IPS-18a (cell line): ENCODE results near the gene AKT1.
A peak's percentile ranks its signal among the peaks of the same experiment; 100 is the strongest.

Experiments used
- H3K27ac ChIP-seq: one replicate; pipeline ENCODE4 v1.5.1; 2013; ENCODE audit warnings: low read length
- H3K27me3 ChIP-seq: one replicate; pipeline ENCODE4 v1.6.1; 2013; ENCODE audit warnings: mild to moderate bottlenecking, low read length; ENCODE audit not compliant: control insufficient read depth, insufficient read depth
- H3K36me3 ChIP-seq: one replicate; pipeline ENCODE4 v1.6.1; 2013; ENCODE audit warnings: low read depth, low read length; ENCODE audit not compliant: control insufficient read depth
- H3K4me1 ChIP-seq: one replicate; pipeline ENCODE4 v1.6.1; 2013; ENCODE audit warnings: low read depth, low read length; ENCODE audit not compliant: control insufficient read depth
- H3K4me3 ChIP-seq: one replicate; pipeline ENCODE4 v1.5.1; 2013; ENCODE audit warnings: low read length
- H3K9ac ChIP-seq: one replicate; pipeline ENCODE4 v1.6.1; 2013; ENCODE audit warnings: mild to moderate bottlenecking, low read length, moderate library complexity
- H3K9me3 ChIP-seq: one replicate; pipeline ENCODE4 v1.6.1; 2013; ENCODE audit warnings: low read depth, low read length; ENCODE audit not compliant: control insufficient read depth

The AKT1 gene

DNA sequence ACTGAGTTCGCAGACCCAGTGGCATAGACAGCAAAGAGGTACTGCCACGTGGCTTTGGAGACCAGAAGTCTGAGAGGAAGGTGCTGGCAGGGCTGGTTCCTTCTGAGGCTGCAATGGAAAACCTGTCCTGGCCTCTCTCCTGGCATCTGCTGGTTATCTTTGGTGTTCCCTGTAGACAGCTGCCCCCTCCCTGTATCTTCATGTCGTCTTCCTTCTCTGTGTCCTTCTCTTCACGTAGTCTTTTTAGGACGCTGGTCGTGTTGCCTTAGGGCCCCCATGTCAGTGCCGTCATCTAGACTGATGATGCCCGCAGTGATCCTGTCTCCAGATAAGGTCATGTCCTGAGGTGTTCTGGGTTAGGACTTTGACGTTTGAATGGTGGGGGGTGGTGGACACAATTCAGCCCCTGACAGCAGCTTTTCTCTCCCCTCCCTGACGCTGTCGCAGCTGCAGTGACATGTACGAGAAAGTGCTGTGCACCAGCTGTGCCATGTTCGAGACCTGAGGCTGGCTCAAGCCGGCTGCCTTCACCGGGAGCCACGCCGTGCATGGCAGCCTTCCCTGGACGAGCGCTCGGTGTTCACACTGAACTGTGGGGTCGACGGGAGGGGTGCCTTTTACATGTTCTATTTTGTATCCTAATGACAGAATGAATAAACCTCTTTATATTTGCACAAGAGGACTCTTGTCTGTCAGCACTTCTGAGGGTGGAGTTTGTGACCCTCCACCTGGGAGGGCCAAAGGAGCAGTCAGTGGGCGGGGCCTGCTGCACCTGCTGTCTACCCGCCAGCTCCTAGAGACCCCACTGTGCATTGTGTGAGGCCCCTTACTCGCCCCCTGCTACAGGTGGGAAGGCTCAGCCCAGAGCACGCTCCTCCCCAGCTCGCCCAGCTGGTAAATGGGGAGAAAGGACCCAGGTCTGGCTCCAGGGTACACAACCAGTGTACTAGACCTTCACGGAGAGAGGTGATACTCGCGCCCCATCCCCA lies 36.3 kb downstream of the AKT1 start:
- Histone ChIP-seq H3K27ac (no peak overlapping the region), H3K4me1 (peaks cover under 1% of the 10 kb centered on the region), H3K27me3 (no peaks in the 10 kb centered on the region), H3K9me3 (no peaks in the 10 kb centered on the region), H3K36me3 (peaks cover 40% of the 10 kb centered on the region), H3K9ac (no peak overlapping the region), H3K4me3 (no peak overlapping the region)

DNA sequence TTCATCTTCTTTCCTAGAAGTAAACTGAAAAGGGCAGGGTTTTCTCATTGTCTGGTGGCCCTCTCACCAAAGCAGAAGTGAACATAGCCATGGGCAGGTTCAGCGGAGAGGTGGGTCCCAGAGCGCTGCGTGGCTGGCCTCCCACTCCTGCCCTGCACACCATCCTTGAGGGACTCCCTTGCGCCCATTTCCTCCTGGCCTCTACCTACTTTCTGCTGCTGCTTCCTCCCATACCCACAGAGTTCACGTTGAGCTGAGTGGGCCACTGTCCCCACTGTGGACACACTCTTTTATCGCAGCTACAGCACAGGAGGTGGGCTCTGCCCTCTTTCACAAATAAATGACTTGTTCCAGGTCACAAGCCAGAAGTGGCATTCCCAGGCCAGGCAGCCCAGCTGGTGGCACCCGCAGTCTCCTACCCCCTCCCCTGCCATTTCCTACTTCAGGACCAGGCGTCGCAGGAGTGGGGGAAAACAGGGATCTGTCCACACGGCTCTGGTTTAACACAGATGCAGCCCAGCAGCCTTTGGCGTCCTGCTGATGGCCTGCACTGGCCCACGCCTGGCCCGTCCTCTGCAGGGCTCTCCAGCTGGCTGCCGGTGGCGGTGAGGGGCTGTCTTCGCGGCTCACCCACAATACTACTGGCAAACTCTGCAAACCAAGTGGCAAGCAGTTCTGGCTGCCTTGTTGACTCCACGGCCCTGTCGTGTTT lies 37.7 kb downstream of the AKT1 start:
- Histone ChIP-seq H3K9me3 (no peaks in the 10 kb centered on the region), H3K4me3 (no peak overlapping the region), H3K27ac (no peak overlapping the region), H3K36me3 (peaks cover 40% of the 10 kb centered on the region), H3K9ac (no peak overlapping the region), H3K27me3 (no peaks in the 10 kb centered on the region), H3K4me1 (peaks cover 5% of the 10 kb centered on the region)

DNA sequence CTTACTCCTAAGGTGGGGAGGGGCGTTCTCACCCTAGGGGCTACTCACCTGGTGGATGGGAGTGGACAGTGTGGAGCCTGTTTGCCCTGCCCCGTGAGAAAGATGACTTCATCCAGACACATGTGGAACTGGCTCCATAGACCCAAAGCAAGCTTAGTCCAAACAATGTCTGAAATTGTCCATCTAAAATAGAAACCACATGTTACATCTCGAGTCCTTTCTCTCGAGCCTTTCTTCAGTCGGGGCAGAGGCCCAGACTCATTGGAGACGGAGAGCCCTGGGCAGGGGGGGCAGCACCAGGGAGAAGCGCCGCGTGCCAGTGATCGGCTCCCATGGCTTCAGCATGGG lies 38.3 kb downstream of the AKT1 start:
- H3K4me1 ChIP-seq = peaks cover 5% of the 10 kb centered on the region
- no peak overlapping the region for H3K27ac ChIP-seq
- H3K9ac ChIP-seq = no peak overlapping the region
- H3K36me3 ChIP-seq = peaks cover 40% of the 10 kb centered on the region
- H3K9me3 ChIP-seq = no peaks in the 10 kb centered on the region
- no peak overlapping the region for H3K4me3 ChIP-seq
- no peaks in the 10 kb centered on the region for H3K27me3 ChIP-seq

- Histone ChIP-seq H3K27ac (no peak overlapping the region), H3K36me3 (peaks cover 40% of the 10 kb centered on the region), H3K9ac (no peak overlapping the region), H3K4me1 (peaks cover 5% of the 10 kb centered on the region), H3K9me3 (no peaks in the 10 kb centered on the region), H3K27me3 (no peaks in the 10 kb centered on the region), H3K4me3 (no peak overlapping the region)
These were observed 38.9 kb downstream of the AKT1 start for GRCh38 chr14:104756477-104757237.

- no peaks in the 10 kb centered on the region for H3K27me3 ChIP-seq
- H3K9me3 ChIP-seq = no peaks in the 10 kb centered on the region
- peaks cover 5% of the 10 kb centered on the region for H3K4me1 ChIP-seq
- H3K27ac ChIP-seq = no peak overlapping the region
- H3K36me3 ChIP-seq = peaks cover 40% of the 10 kb centered on the region
- H3K9ac ChIP-seq = no peak overlapping the region
- H3K4me3 ChIP-seq = no peak overlapping the region
These were observed 39.9 kb downstream of the AKT1 start for GRCh38 chr14:104755621-104756020.

DNA sequence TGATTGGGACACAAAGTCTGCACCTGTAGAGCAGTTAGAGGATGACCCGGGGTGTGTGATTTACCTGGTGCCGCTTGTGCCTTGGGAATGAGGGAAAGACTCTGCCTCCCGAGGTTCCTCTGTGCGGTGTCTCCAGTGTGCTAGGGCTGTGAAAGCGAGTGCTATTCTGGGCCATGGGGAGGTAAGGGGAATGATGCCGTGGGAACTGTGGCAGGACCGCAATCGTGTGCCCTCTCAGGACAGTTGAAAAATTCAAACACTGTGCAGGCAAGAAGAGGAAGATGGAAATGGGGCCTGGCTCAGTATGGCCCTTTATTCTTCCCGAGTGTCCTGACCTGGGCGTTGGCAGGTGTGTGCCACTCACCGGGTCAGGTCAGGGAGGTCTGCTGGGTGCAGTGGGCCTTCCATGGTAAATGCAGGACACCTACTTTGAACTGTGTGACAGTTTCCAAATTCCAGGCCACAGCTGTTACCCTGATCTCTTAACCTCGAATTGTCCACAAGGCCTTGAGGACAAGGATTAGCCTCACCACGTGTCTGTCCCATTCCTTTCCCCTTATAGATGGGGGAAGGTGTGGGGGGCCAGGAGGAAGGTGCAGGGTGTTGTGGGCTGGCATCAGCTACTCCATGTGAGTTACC lies 41.2 kb downstream of the AKT1 start:
- Histone ChIP-seq H3K27me3 (no peaks in the 10 kb centered on the region), H3K9ac (peak overlapping the region; percentile 75), H3K4me3 (peak overlapping the region; percentile 89), H3K36me3 (peaks cover 34% of the 10 kb centered on the region), H3K4me1 (peaks cover 5% of the 10 kb centered on the region), H3K27ac (no peak overlapping the region), H3K9me3 (no peaks in the 10 kb centered on the region)

DNA sequence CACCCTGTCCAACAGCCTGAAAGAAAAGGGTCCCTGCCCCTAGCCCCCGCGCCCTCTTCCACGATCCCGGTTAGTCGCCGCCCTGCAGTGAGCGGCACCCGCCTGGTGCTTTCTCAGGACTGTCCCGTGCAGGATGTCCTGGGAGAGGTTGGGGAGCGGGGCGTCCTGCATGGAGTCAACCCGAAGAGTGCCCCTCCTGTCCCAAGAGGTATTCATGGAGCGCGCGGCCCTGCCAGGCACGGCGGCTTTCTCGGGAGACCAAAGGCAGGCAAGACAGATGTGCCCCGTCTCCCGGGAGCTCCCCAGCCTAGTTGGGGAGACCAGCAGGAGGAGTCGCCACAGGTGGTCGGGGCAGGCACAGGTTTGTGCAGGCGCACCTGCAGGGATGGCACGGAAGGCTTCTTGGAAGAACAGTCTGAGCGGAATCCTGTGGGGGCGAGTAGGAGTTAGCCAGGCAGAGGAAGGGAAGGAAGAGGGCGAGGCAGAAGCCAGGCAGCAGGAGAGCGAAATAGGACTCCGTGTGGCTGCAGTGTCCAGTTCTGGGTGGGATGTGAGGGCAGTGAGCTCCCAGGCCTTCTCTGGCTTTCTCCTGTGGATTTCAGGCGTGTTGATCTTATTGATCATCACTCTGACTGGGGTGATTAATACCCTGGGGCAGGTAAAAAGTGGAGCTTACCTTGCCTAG lies 41.9 kb downstream of the AKT1 start:
- peak overlapping the region; percentile 75 for H3K9ac ChIP-seq
- H3K9me3 ChIP-seq = no peaks in the 10 kb centered on the region
- no peak overlapping the region for H3K27ac ChIP-seq
- no peaks in the 10 kb centered on the region for H3K27me3 ChIP-seq
- H3K4me3 ChIP-seq = peak overlapping the region; percentile 89
- H3K36me3 ChIP-seq = peaks cover 29% of the 10 kb centered on the region
- peaks cover 11% of the 10 kb centered on the region for H3K4me1 ChIP-seq

DNA sequence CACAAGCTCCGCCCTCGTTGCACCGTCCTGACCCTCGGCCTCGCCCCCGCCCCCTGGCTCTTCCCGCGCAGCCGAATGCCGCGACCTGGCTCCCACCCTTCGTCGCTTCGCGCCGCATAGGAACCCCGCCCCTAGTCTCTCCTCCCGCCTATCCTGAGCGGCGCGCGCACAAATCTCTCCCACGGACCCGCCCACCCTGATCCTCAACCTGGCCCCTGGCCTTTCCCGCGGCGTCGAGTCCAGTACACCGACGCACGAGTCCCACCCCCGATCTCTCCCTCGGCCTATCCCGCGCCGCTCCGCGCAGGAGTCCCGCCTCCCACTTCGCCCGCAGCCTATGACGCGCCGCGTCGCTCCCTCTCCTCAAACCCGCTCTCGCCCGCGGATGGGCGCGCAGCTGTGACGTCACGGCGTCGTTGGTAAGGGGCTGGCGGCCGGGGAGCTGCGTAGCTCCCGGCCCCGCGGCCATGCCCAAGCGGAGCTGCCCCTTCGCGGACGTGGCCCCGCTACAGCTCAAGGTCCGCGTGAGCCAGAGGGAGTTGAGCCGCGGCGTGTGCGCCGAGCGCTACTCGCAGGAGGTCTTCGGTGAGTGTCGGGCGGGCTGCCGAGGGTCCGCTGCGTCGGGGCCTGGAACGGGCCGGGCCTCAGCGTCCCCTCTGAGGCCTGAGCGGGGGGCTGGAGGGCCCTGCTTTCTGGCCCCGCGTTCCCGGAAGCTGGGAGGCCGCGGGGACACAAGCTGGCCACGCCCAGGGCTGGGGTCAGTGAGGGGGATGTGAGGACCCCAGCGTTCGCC lies 42.6 kb downstream of the AKT1 start, which contains the start of gene SIVA1:
Gene SIVA1 (plus strand): TSS at position 413 of the 793 bp plus-strand sequence. CDS start 55 bp downstream, at position 468.
- peak within 1 kb of the TSS; percentile 89 for H3K4me3 ChIP-seq
- H3K9me3 ChIP-seq = no peaks in the 10 kb centered on the region
- no peaks in the 10 kb centered on the region for H3K27me3 ChIP-seq
- peak within 1 kb of the TSS; percentile 75 for H3K27ac ChIP-seq
- H3K9ac ChIP-seq = peak within 1 kb of the TSS; percentile 75
- peaks cover 13% of the 10 kb centered on the region for H3K4me1 ChIP-seq
- H3K36me3 ChIP-seq = peaks cover 27% of the 10 kb centered on the region

GRCh38 chr14:104752423-104752734 lies 43.2 kb downstream of the AKT1 start:
- peak overlapping the region; percentile 75 for H3K27ac ChIP-seq
- H3K4me3 ChIP-seq = peak overlapping the region; percentile 72

More at GRCh38 chr14:104752423-104752734, 43.2 kb downstream of the AKT1 start:
- H3K9me3 ChIP-seq = no peaks in the 10 kb centered on the region
- H3K27me3 ChIP-seq = no peaks in the 10 kb centered on the region
- H3K36me3 ChIP-seq = peaks cover 22% of the 10 kb centered on the region
- peak overlapping the region; percentile 69 for H3K9ac ChIP-seq
- H3K4me1 ChIP-seq = peaks cover 13% of the 10 kb centered on the region
